Hepatocyte (in vitro differentiated cells): ENCODE results near the gene MYBPC3. TPM values are rescaled to one million over a fixed set of nuclear protein-coding genes. Genes with fewer than 3 reads are reported as not detected.
"Not testable (repeated sequence)": the region's sequence is repeated elsewhere in the genome, so short reads cannot be mapped to it uniquely, and the experiment has no call there.

Source experiments
- DNase-seq: peaks from one replicate; pipeline ENCODE4 v3.0.0-alpha.2; 2016; ENCODE audit warnings: low spot score
- H2AFZ ChIP-seq: fragments of 200-600 bp; sonication (generic); 2 replicates; pipeline ENCODE4 v1.6.0; 2016; ENCODE audit warnings: antibody characterized with exemption, mild to moderate bottlenecking
- H3K27ac ChIP-seq: fragments of 200-600 bp; sonication (generic); 2 replicates; pipeline ENCODE4 v1.5.1; 2016; ENCODE audit warnings: mild to moderate bottlenecking
- H3K27me3 ChIP-seq: fragments of 200-600 bp; sonication (generic); 2 replicates; pipeline ENCODE4 v1.6.1; 2016
- H3K36me3 ChIP-seq: fragments of 200-600 bp; sonication (generic); replicated peaks from 2 replicates; pipeline ENCODE4 v1.5.1; 2016; ENCODE audit warnings: low read depth; ENCODE audit not compliant: insufficient read depth
- H3K4me1 ChIP-seq: fragments of 200-600 bp; sonication (generic); 2 replicates; pipeline ENCODE4 v1.5.1; 2016; ENCODE audit warnings: mild to moderate bottlenecking, moderate library complexity; ENCODE audit not compliant: insufficient read depth
- H3K4me2 ChIP-seq: fragments of 200-600 bp; sonication (generic); 2 replicates; pipeline ENCODE4 v1.6.0; 2016
- H3K4me3 ChIP-seq: fragments of 200-600 bp; sonication (generic); 2 replicates; pipeline ENCODE4 v1.5.1; 2016; ENCODE audit warnings: mild to moderate bottlenecking
- H3K79me2 ChIP-seq: fragments of 200-600 bp; sonication (generic); 2 replicates; pipeline ENCODE4 v1.6.0; 2017; ENCODE audit warnings: mild to moderate bottlenecking
- H3K9me2 ChIP-seq: fragments of 200-600 bp; sonication (generic); replicated peaks from 2 replicates; pipeline ENCODE4 v1.6.0; 2017; ENCODE audit warnings: mild to moderate bottlenecking; ENCODE audit not compliant: insufficient read depth
- H3K9me3 ChIP-seq: fragments of 200-600 bp; sonication (generic); 2 replicates; pipeline ENCODE4 v1.5.1; 2016; ENCODE audit warnings: low read depth, mild to moderate bottlenecking
- H4K20me1 ChIP-seq: fragments of 200-600 bp; sonication (generic); 2 replicates; pipeline ENCODE4 v1.6.0; 2016; ENCODE audit warnings: mild to moderate bottlenecking; ENCODE audit not compliant: insufficient read depth, poor library complexity, severe bottlenecking
- CTCF ChIP-seq: fragments of 200-600 bp; sonication (generic); IDR thresholded peaks from 2 replicates; pipeline ENCODE4 v1.5.1; 2016; ENCODE audit warnings: antibody characterized with exemption, mild to moderate bottlenecking; ENCODE audit not compliant: poor library complexity
- EZH2 ChIP-seq: fragments of 200-600 bp; sonication (generic); IDR thresholded peaks from 2 replicates; pipeline ENCODE4 v1.6.1; 2016; ENCODE audit warnings: antibody characterized with exemption, mild to moderate bottlenecking, borderline replicate concordance
- EZH2phosphoT487 ChIP-seq: fragments of 200-600 bp; sonication (generic); IDR thresholded peaks from one replicate; pipeline ENCODE4 v1.6.1; 2018; ENCODE audit warnings: antibody characterized with exemption, mild to moderate bottlenecking, low read depth, moderate library complexity; ENCODE audit not compliant: unreplicated experiment, severe bottlenecking
- WGBS: methylation state at CpG from one replicate; pipeline ENCODE4 v1.1.6; 2016; ENCODE audit warnings: low lambda C conversion rate; ENCODE audit errors: missing lambda C conversion rate; 5-methylcytosine and 5-hydroxymethylcytosine counted together
- polyA plus RNA-seq: library from polyadenylated mRNA; unstranded; fragments of >200 nt; fragmentation: Nextera tagmentation; extraction: Ambion mirVana; gene quantifications from 2 replicates; pipeline ENCODE4 v1.2.1, GENCODE V29; 2016
- total RNA-seq: library from RNA; depleted of rRNA; stranded (reverse); fragments of >200 nt; gene quantifications from 2 replicates; pipeline ENCODE4 v1.2.3, GENCODE V29; 2014

The MYBPC3 gene
- total and polyA plus RNA-seq, 2 experiments from 2014 or later = 0.51 to 1.4 TPM

- H3K4me2 ChIP-seq = no peak overlapping the region
- H3K9me2 ChIP-seq = no peaks in the 10 kb centered on the region
- no peaks in the 10 kb centered on the region for H4K20me1 ChIP-seq
- WGBS = 95% methylated on average over 5 of the region's 5 CpGs
- no peaks in the 10 kb centered on the region for H3K4me1 ChIP-seq
- TF ChIP-seq CTCF (no peak), EZH2phosphoT487 (no peak), EZH2 (no peak)
- no peak overlapping the region for H2AFZ ChIP-seq
- no peak overlapping the region for H3K27ac ChIP-seq
- H3K79me2 ChIP-seq = no peaks in the 10 kb centered on the region
- no peaks in the 10 kb centered on the region for H3K36me3 ChIP-seq
- no peaks in the 10 kb centered on the region for H3K27me3 ChIP-seq
- DNase-seq = no peak
- H3K4me3 ChIP-seq = no peak overlapping the region
- no peaks in the 10 kb centered on the region for H3K9me3 ChIP-seq
These were observed 35.3 kb downstream of the MYBPC3 start for GRCh38 chr11:47317064-47317828.

- 97% methylated on average over 8 of the region's 8 CpGs for WGBS
- H4K20me1 ChIP-seq, H3K4me3 ChIP-seq, H3K9me2 ChIP-seq, H3K9me3 ChIP-seq, H3K27me3 ChIP-seq, H3K4me1 ChIP-seq, H3K79me2 ChIP-seq, H3K4me2 ChIP-seq, H3K36me3 ChIP-seq, DNase-seq, H2AFZ ChIP-seq, H3K27ac ChIP-seq: not testable (repeated sequence)
These were observed 36.0 kb downstream of the MYBPC3 start for GRCh38 chr11:47316501-47316900.

- WGBS = 98% methylated on average over 5 of the region's 5 CpGs
These were observed 37.5 kb downstream of the MYBPC3 start for GRCh38 chr11:47314992-47315391.

More at GRCh38 chr11:47314992-47315391, 37.5 kb downstream of the MYBPC3 start:
- Histone ChIP-seq H3K79me2 (no peaks in the 10 kb centered on the region), H3K4me2 (no peak overlapping the region), H3K4me1 (no peaks in the 10 kb centered on the region), H3K36me3 (no peaks in the 10 kb centered on the region), H3K27me3 (no peaks in the 10 kb centered on the region), H4K20me1 (no peaks in the 10 kb centered on the region), H3K9me2 (no peaks in the 10 kb centered on the region), H3K4me3 (no peak overlapping the region), H2AFZ (no peak overlapping the region), H3K27ac (no peak overlapping the region), H3K9me3 (no peaks in the 10 kb centered on the region)
- DNase-seq = no peak
- no peak for TF ChIP-seq EZH2phosphoT487
- no peak for TF ChIP-seq EZH2
- TF ChIP-seq CTCF = no peak
